ENCODE results near the gene RALA. TPM values are rescaled to one million over a fixed set of nuclear protein-coding genes. Genes with fewer than 3 reads are reported as not detected.

RALA gene
- total and polyA plus RNA-seq, 2 of the 13 experiments (the other 11 are each of a cell fraction or from before 2014, with no cell fraction given) = 11.8 to 19.5 TPM

DNA sequence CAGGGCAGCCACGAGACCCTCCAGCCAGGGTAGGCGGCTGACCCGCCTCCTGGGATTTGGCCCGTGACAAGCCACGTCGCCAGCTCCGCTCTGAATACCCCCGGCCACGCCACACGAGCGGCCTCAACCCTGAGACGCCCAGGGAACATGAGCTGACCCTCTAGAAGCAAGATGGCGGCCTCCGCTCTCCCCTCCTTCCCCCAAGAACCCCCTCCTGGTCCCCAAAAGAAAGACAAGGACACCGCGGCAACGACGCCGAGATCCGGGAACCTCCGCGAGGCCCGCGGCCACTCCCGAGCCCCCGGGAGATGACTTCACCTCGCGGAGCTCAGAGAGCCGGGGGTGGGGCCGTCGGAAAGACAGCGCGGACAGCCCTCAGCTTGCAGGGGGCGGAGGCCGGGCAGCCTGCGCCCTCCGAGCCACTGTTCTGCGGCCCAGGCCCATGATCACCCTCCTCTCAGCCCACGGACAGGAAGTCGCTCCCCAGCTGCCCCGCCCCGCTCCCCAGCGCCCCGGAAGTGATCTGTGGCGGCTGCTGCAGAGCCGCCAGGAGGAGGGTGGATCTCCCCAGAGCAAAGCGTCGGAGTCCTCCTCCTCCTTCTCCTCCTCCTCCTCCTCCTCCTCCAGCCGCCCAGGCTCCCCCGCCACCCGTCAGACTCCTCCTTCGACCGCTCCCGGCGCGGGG is at the start of gene RALA (continued):
- TF ChIP-seq, protein P1, sequence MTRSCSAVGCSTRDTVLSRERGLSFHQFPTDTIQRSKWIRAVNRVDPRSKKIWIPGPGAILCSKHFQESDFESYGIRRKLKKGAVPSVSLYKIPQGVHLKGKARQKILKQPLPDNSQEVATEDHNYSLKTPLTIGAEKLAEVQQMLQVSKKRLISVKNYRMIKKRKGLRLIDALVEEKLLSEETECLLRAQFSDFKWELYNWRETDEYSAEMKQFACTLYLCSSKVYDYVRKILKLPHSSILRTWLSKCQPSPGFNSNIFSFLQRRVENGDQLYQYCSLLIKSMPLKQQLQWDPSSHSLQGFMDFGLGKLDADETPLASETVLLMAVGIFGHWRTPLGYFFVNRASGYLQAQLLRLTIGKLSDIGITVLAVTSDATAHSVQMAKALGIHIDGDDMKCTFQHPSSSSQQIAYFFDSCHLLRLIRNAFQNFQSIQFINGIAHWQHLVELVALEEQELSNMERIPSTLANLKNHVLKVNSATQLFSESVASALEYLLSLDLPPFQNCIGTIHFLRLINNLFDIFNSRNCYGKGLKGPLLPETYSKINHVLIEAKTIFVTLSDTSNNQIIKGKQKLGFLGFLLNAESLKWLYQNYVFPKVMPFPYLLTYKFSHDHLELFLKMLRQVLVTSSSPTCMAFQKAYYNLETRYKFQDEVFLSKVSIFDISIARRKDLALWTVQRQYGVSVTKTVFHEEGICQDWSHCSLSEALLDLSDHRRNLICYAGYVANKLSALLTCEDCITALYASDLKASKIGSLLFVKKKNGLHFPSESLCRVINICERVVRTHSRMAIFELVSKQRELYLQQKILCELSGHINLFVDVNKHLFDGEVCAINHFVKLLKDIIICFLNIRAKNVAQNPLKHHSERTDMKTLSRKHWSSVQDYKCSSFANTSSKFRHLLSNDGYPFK (CRISPR knock-in tag; IDR thresholded peaks at IDR 0.05; ENCODE audit: borderline replicate concordance) = peak; percentile 35; the same call in 1 of the 2 replicates
- peak; percentile 12; the same call in 1 of the 2 replicates for TF ChIP-seq RXRB (CRISPR knock-in tag; IDR thresholded peaks at IDR 0.05; ENCODE audit: borderline replicate concordance)
- no peak for TF ChIP-seq ZNF75D (CRISPR knock-in tag; IDR thresholded peaks at IDR 0.05; ENCODE audit: borderline replicate concordance)
- TF ChIP-seq ARID5B (CRISPR knock-in tag; IDR thresholded peaks at IDR 0.05) = no peak; the same call in 1 of the 2 replicates
- TF ChIP-seq ZBTB40 (IDR thresholded peaks at IDR 0.05) = peak; percentile 72
- peak; percentile 72 for TF ChIP-seq ZBTB40 (CRISPR knock-in tag; IDR thresholded peaks at IDR 0.05)
- no peak; the same call in 1 of the 2 replicates for TF ChIP-seq FOXJ3 (CRISPR knock-in tag; IDR thresholded peaks at IDR 0.05; ENCODE audit: borderline replicate concordance)
- TF ChIP-seq ZBTB21 (CRISPR knock-in tag; IDR thresholded peaks at IDR 0.05) = no peak
- TF ChIP-seq REXO4 (CRISPR knock-in tag; IDR thresholded peaks at IDR 0.05; ENCODE audit: borderline replicate concordance) = no peak
- peak; percentile 69; the same call in 1 of the 2 replicates for TF ChIP-seq KDM2A (CRISPR knock-in tag; IDR thresholded peaks at IDR 0.05; ENCODE audit: borderline replicate concordance, low read depth)
- no peak for TF ChIP-seq TRIM24 (CRISPR knock-in tag; IDR thresholded peaks at IDR 0.05)
- peak; percentile 90 for TF ChIP-seq ASH2L (IDR thresholded peaks at IDR 0.05; ENCODE audit: insufficient read length, low read depth, low read length)
